ENCODE measurements around the gene NXPH1.

The NXPH1 gene

DNA sequence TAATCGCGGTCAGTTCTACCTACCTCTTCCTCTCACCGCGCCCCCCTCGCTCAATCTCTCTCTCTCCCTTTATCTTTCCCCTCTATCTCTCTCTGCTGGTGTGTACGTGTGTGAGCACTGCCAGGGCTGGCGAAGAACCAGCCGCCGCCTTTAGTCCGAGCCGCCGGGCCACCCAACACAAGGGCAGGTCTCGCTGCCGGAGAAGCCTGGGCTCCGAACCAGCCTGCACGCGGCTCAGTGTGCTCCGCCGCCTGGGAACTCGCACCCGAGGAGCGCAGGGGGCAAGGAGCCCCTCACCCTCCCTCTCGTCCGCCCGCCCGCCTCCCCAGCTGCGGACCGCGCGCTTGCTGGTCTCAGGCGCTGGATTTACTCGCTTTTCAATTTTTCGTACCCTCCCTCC is 1.7 kb downstream of the NXPH1 start:
- in situ Hi-C loops (cut with MboI; ENCODE audit: low pct_unique_long_range_greater_than_20kb, low sequenced_read_pairs, unreplicated experiment), result loop anchor here (25.0 kb wide), 1 partner anchor 277 kb away; no protein-coding TSS in a partner anchor
- DNase-seq (ENCODE audit: low spot score), result no peak
- TF ChIP-seq, protein P1, sequence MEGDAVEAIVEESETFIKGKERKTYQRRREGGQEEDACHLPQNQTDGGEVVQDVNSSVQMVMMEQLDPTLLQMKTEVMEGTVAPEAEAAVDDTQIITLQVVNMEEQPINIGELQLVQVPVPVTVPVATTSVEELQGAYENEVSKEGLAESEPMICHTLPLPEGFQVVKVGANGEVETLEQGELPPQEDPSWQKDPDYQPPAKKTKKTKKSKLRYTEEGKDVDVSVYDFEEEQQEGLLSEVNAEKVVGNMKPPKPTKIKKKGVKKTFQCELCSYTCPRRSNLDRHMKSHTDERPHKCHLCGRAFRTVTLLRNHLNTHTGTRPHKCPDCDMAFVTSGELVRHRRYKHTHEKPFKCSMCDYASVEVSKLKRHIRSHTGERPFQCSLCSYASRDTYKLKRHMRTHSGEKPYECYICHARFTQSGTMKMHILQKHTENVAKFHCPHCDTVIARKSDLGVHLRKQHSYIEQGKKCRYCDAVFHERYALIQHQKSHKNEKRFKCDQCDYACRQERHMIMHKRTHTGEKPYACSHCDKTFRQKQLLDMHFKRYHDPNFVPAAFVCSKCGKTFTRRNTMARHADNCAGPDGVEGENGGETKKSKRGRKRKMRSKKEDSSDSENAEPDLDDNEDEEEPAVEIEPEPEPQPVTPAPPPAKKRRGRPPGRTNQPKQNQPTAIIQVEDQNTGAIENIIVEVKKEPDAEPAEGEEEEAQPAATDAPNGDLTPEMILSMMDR (IDR thresholded peaks at IDR 0.05; ENCODE audit: extremely low read depth, insufficient read depth, missing control alignments), result no peak

DNA sequence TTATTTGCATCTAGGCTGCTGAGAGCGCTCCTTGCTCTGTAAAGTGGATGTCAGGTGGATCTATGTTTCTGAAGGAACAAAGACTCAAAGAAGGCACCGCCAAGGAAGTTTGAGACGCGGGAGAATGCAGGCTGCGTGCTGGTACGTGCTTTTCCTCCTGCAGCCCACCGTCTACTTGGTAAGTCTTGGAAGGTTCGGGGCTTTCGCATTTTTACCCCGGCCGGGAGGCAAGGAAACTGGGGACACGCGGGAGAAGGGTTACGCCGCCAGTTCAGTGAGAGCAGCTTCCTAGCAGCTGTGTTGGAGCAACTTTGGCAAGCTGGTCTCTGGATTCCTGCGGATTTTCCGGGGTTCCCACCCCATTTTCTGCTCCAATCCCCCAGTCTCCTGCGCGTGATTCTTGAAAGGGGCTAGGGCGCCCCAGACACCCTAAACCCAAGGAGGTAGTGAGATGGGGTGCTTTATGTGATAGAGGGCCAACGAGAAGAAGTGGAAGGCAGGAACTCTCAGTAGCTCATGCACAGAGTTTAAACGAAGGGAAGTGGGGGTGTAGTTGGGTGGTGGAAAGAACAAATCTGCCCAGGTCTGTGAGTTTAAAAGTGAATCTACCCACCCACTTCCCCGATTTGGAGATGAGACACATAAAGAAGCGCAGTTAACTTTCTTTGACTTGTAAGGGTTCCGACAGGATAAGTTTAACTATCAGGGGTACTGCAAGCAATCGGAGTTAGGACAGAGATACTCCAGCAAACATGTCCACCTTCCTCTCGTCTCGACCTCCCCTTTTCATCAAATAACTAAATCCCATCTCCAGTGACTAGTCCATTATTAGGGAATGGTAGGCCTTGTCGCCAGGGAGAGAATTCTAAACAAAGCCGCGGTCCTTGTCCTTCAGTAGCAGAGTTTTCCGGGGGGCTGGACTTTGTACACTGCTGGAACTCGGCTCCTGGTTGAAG is 2.5 kb downstream of the NXPH1 start:
- in situ Hi-C loops (cut with MboI; ENCODE audit: low pct_unique_long_range_greater_than_20kb, low sequenced_read_pairs, unreplicated experiment), result loop anchor here (25.0 kb wide), 1 partner anchor 276 kb away; no protein-coding TSS in a partner anchor
- TF ChIP-seq, protein P1 (IDR thresholded peaks at IDR 0.05; ENCODE audit: extremely low read depth, insufficient read depth, missing control alignments), result no peak
- no peak for DNase-seq (ENCODE audit: low spot score)

DNA sequence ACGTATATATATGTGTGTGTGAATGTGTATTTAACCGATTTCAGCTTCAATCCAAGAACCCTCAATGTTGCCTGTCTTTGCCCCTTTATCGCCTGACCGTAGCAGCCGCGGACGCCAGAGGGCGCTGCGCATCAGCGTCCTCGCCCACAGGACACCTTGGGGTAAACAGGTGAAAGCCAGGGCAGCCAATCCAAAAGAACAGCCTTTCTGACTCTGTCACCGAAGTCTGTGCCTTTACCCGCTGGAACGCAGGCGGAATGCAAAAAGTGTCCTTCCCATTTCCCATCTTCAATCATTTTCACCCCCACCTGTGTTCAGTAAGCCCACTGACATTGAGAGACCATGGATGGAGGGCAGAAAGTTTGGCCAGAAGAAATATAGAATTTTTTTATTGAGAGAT is 3.6 kb downstream of the NXPH1 start:
- TF ChIP-seq, protein P1 (IDR thresholded peaks at IDR 0.05; ENCODE audit: extremely low read depth, insufficient read depth, missing control alignments), result peak; percentile 96
- in situ Hi-C loops (cut with MboI; ENCODE audit: low pct_unique_long_range_greater_than_20kb, low sequenced_read_pairs, unreplicated experiment), result loop anchor here (25.0 kb wide), 1 partner anchor 275 kb away; no protein-coding TSS in a partner anchor
- DNase-seq (ENCODE audit: low spot score), result peak; percentile 81

DNA sequence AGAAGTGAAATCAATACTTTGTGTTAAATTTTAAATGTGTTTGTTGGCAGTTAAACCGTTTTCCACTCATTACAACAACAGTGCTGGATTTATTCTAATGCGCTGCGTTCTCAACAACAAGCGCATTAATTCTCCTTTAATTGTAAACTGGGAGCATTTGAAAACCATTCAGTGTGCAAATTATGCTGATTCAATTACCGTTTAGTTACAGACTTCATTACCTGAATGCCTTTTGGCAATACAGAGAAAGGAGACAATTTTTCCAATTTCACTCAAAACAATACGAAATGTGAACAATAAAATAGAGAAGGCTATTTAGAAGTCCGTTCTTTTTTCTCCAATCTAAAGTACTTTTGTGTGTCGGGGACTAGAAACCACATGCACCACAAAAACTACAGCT is 4.2 kb downstream of the NXPH1 start:
- no peak for DNase-seq (ENCODE audit: low spot score)
- in situ Hi-C loops (cut with MboI; ENCODE audit: low pct_unique_long_range_greater_than_20kb, low sequenced_read_pairs, unreplicated experiment), result loop anchor here (25.0 kb wide), 1 partner anchor 275 kb away; no protein-coding TSS in a partner anchor
- TF ChIP-seq, protein P1 (IDR thresholded peaks at IDR 0.05; ENCODE audit: extremely low read depth, insufficient read depth, missing control alignments), result no peak

- DNase-seq (ENCODE audit: low spot score), result no peak
- TF ChIP-seq, protein P1 (IDR thresholded peaks at IDR 0.05; ENCODE audit: extremely low read depth, insufficient read depth, missing control alignments), result no peak
- in situ Hi-C loops (cut with MboI; ENCODE audit: low pct_unique_long_range_greater_than_20kb, low sequenced_read_pairs, unreplicated experiment), result loop anchor here (25.0 kb wide), 1 partner anchor 272 kb away; no protein-coding TSS in a partner anchor
Observed at GRCh38 chr7:8440670-8441069, 7.3 kb downstream of the NXPH1 start.

- TF ChIP-seq, protein P1 (IDR thresholded peaks at IDR 0.05; ENCODE audit: extremely low read depth, insufficient read depth, missing control alignments), result no peak
- in situ Hi-C loops (cut with MboI; ENCODE audit: low pct_unique_long_range_greater_than_20kb, low sequenced_read_pairs, unreplicated experiment), result loop anchor here (25.0 kb wide), 1 partner anchor 271 kb away; no protein-coding TSS in a partner anchor
- no peak for DNase-seq (ENCODE audit: low spot score)
Observed at GRCh38 chr7:8441106-8441965, 7.9 kb downstream of the NXPH1 start.

Data from GM13977 (cell line).